HG02884 (cell line): Measurements from ENCODE around the gene PDE4D.
A peak's percentile ranks its signal among the peaks of the same experiment; 100 is the strongest.

Experiments
- ATAC-seq: cut with Tn5 transposase; IDR thresholded peaks from one replicate; pipeline ENCODE4 v1.9.1; 2021; ENCODE audit warnings: mild to moderate bottlenecking, moderate library complexity; ENCODE audit not compliant: unreplicated experiment

PDE4D gene

GRCh38 chr5:59198365-59198764 lies 695.2 kb downstream of the PDE4D start:
- ATAC-seq, result no peak

- no peak for ATAC-seq
Measured at GRCh38 chr5:59197911-59198310, 695.6 kb downstream of the PDE4D start.

- ATAC-seq, result no peak
Measured at GRCh38 chr5:59193616-59194319, 699.8 kb downstream of the PDE4D start.

DNA sequence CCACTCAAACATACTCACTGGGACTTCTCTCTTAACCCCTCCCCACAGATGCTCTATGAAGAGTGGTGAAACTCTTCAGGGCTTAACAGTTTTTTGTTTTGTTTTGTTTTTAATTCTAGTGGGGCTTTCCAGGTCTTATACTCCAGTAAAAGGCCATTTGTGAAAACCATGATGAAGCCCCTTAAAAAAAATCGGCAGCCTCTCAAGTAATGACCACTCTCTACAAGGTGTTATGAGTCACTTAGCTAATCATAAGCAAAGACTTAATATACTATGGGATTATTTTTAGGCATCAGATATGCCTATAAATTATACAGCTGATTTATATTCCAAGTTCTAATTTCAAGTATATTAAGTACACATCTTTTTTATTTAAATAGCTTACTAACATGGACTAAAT lies 702.8 kb downstream of the PDE4D start:
- ATAC-seq, result no peak

GRCh38 chr5:59189472-59190244 lies 703.9 kb downstream of the PDE4D start:
- no peak for ATAC-seq

DNA sequence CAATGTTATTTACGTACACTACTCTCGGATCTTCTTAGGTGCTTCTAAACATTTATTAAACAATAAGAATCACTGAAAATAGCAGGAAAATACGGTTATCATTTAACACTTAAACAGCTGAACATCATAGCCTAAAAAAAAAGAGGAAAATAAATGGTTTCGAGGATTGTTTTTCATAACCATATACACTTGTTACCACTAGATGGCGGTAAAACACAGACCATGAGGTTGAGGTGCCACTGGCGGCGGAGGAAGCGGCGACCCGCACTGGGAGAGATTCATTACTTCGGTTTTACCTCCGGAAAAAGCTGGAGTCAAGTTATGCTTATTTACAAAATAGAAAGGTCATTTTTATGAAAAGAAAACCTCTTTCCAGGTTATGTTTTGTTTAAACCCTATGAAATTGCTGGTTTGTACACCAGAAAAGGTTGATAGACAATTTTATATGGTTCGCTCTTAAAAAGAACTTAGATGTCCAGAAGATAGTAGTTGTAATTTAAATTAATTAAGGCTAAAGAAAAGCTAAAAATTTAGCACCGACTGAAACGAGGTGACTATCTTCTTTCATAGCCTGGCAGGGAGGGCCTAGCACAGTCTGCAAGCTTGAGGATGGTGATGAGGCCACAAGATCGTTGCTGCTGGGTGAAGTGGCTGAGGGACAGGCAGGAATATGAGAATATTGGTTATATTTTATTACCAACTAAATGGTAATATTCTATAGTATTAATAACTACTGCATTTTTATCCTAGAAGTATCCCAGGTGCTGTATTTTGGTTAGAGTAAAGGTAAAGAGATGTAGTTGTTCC lies 704.9 kb downstream of the PDE4D start:
- peak; percentile 72 for ATAC-seq

DNA sequence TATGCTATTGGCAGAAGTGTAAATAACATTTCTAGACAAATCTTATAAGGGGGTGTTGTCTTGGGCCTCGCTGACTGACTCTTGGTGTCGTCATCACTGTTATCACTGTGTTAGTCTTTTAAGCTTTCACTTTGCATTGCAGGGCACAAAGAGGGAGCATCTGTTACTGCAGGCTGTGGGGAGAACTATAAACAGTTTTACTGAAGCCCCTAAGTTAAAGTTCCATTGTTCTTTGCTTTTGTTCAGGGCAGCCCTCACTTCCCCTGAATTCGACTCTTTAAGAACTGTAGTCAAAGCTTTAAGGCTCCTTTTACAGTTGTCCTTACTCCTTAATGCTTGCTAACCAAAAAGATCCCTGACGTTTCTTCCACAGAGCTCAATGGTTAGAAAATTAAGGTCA lies 705.7 kb downstream of the PDE4D start:
- no peak for ATAC-seq

- ATAC-seq, result no peak
Measured at GRCh38 chr5:59186623-59187022, 706.9 kb downstream of the PDE4D start.

DNA sequence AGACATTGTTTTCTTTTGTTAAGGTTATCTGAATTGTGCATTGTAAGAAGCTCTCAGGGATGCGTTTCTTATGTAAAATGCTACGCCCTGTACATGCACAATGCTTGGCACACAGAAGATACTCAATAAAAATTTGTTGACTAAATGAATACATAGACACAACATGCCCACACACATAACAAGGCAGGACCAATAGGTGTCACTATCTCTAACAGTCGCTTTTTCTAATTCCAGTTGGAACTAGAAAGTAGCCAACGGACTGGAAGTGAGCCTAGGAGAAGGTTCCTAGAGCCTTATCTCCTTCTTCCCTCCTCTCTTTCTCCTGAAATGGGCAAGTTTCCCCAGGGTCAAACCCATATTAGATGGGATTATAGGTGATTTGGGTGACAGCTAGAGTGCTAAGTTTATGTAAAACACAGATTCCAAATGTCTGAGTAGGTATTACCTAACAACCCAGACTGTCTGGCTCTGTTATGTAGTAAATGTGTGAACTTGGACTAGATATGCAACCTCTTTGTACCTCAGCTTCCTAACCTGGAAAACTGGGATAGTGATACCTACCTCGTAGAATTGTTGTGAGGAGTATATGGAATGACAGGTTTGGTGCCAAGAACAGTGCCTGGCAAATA lies 707.7 kb downstream of the PDE4D start:
- ATAC-seq, result no peak

DNA sequence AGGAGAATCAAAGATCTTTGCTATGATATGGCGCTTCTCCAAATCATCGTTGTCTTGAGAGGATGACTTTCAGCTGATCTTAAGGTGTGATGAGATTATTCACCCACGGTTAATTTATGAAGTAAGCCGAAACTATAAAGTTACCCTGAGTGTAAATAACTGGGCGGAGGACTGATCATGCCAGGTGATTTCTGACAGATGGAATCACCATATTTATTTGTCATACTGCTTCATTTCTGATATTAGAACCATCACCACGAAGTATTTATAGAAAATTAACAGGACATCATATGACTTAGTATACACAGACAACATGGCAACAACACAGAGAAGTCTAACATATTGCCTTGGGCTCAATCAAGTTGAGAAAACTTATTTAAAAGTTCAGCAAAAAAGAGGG lies 708.8 kb downstream of the PDE4D start:
- ATAC-seq, result no peak

DNA sequence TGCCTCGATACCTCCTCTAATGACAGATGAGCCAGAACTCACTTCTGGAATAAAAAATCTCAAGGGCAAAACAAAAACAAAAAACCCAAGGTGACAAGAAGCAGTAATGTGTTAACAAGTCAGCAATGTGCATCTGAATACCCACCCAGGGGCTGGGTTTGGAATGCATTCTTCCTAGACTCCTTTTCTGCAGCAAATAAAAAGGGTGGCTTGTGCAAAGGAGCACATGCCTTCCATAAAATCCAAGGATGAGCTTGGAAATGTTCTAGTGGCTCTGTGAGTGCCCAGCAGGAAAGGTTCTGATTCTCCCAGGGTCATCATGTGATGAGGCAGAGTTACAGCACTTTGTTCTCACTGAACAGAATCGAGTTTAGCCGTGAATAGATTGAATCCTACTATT lies 710.8 kb downstream of the PDE4D start:
- ATAC-seq, result no peak

GRCh38 chr5:59180515-59180914 lies 713.0 kb downstream of the PDE4D start:
- ATAC-seq, result peak; percentile 84

DNA sequence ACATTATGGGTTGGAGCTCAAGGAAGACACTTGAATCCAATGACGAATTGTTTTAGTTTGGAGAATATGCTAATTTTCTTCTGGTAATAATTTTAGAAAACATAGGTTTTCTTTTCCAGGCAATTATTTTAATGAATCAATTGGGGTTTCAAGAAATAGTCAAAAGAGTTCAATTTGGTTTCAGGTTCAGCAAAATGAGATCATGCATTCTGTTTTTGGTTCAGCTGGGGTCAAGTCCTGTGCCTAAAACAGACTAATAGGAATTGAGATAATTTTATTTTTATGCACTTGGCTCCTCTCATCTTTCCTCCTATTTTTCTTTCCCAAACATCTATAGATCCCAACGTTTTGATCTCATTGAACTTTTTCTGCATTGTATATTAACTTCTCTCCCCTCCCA lies 713.8 kb downstream of the PDE4D start:
- ATAC-seq, result no peak

DNA sequence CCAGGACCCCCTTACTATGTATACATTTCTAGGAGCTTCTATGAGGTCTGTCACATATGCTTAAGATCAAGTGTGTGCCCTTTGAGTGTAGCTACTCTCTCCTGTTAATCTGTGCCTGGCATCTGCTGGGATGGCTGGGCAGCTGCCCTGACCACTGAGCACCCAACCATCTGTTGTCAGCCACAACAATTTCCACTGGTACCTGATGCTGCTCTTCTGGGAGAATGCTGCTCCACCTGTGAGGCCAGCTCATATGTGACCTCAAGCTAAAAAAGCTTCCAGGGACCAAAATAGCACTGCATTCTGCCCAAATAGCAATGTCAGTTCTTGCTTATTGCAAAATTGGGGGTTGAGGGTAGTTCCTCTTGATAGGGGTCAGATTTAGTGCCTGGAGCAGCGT lies 715.0 kb downstream of the PDE4D start:
- no peak for ATAC-seq

GRCh38 chr5:59178071-59178470 lies 715.5 kb downstream of the PDE4D start:
- no peak for ATAC-seq

DNA sequence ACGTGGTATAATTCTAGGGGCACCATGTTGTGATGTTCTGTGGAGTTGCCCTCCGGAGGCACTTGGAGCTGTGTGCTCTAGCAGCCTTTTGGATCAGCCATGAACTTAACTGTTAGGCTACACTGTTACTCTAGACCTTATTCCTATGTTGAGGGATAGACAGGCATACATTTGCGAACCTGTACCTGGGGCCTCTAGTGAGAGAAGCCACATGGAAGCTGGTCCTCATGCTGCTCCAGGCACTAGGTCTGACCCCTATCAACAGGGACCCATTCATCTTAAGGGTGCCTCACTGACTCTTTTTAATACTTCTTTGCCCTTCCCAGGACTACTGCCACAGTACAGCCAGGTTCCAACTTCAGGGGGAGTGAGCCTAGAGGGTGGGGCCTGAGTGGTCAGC lies 715.9 kb downstream of the PDE4D start:
- no peak for ATAC-seq

- peak; percentile 40 for ATAC-seq
Measured at GRCh38 chr5:59174248-59174844, 719.2 kb downstream of the PDE4D start.

DNA sequence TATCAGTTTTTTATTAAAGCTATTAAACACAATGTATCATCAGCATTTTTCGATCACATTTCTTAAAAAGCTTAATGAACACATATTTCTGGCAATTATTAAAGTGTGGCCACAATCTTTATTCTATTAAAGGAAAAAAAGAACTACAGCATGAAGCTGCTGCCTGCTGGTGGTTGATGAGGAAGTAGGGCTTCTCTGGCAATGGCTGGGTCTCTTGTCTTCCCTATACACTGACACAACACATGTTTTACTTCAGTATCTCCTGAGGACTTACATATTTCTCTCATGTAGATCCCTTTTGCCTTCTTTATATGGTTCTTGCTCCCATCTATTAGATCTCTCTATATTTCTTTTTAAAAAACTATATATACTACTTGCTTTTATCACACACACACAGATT lies 719.9 kb downstream of the PDE4D start:
- no peak for ATAC-seq

DNA sequence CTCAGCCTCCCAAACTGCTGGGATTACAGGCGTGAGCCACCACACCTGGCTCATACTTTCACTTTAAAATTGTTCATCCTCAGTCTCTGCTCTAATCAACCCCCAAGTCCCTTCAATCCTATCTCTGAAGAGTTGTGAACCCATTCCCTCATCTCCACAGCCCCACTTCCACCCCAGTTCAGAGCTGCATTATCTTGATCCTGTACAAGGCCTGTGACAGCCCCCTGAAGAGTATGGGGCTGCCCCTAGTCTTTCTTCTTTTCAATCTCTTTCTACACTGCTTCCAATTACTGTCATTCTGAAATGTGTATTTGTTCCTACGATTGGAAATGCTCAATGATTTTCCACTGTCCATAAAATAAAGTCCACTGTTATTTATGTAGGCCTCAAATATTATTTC lies 722.4 kb downstream of the PDE4D start:
- no peak for ATAC-seq

DNA sequence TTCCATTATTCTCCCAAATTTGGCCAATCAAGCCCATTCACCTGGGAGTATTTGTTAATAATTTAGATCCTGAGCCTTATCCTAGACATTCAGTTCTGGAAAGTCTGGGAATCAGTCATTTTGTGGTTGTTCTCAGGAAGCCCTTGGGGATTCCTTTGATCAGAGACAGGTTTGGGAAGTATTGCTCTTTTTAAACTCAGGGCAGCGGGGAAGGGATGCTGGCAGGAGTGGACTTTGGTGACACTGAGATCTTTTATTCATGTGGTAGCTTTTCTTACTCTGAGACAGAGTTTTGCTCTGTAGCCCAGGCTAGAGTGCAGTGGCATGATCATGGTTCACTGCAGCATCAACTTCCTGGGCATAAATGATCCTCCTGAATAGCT lies 723.8 kb downstream of the PDE4D start:
- no peak for ATAC-seq
